PC-3 (cell line): Measurements from ENCODE around the gene FAM131C.
A peak's percentile ranks its signal among the peaks of the same experiment; 100 is the strongest.

Experiments used
- CTCF ChIP-seq: fragments of 300-600 bp; sonication (generic); conservative IDR thresholded peaks from 2 replicates; pipeline ENCODE4 v1.5.1; 2017; ENCODE audit warnings: antibody characterized with exemption, low read depth, mild to moderate bottlenecking, low read length
- EZH2 ChIP-seq: fragments of 300-600 bp; sonication (generic); IDR thresholded peaks from one replicate; pipeline ENCODE4 v1.6.1; 2017; ENCODE audit warnings: antibody characterized with exemption, mild to moderate bottlenecking, low read length; ENCODE audit not compliant: unreplicated experiment
- EZH2phosphoT487 ChIP-seq: fragments of 300-600 bp; sonication (generic); IDR thresholded peaks from 2 replicates; pipeline ENCODE4 v1.6.1; 2018; ENCODE audit warnings: mild to moderate bottlenecking, antibody characterized with exemption, low read length, borderline replicate concordance

- TF ChIP-seq CTCF: peak; percentile 92
- no peak for TF ChIP-seq EZH2phosphoT487
- no peak for TF ChIP-seq EZH2
Measured at GRCh38 chr1:16078925-16079656, 5.6 kb upstream of the FAM131C start.
